GM23338 (cell line): ENCODE data around the gene APBB1IP. TPM values are rescaled to one million over a fixed set of nuclear protein-coding genes. Genes with fewer than 3 reads are reported as not detected.

ENCODE experiments used
- ATAC-seq: fragments of 200-7000 bp; cut with Tn5 transposase; 3 replicates; pipeline ENCODE4 v1.9.1; 2020
- DNase-seq: peaks from one replicate; pipeline ENCODE4 v3.0.0-alpha.2; 2015; ENCODE audit warnings: low spot score
- H2AFZ ChIP-seq: fragments of 200-600 bp; sonication (generic); 2 replicates; pipeline ENCODE4 v1.8.0; 2016; ENCODE audit warnings: antibody characterized with exemption, mild to moderate bottlenecking, moderate library complexity
- H3F3A ChIP-seq: fragments of 200-600 bp; sonication (generic); replicated peaks from 2 replicates; pipeline ENCODE4 v1.8.0; 2017; ENCODE audit warnings: antibody characterized with exemption, mixed run types, low read depth
- H3K27ac ChIP-seq: fragments of 200-600 bp; sonication (generic); 2 replicates; pipeline ENCODE4 v1.6.1; 2016; ENCODE audit warnings: low read depth
- H3K27me3 ChIP-seq: fragments of 200-600 bp; sonication (generic); 2 replicates; pipeline ENCODE4 v1.8.0; 2016; ENCODE audit warnings: mild to moderate bottlenecking, mixed run types, moderate library complexity; ENCODE audit not compliant: insufficient read depth
- H3K36me3 ChIP-seq: fragments of 200-600 bp; sonication (generic); 2 replicates; pipeline ENCODE4 v1.8.0; 2016; ENCODE audit warnings: mild to moderate bottlenecking; ENCODE audit not compliant: insufficient read depth
- H3K4me1 ChIP-seq: fragments of 200-600 bp; sonication (generic); 2 replicates; pipeline ENCODE4 v1.8.0; 2016; ENCODE audit warnings: mild to moderate bottlenecking, moderate library complexity; ENCODE audit not compliant: insufficient read depth
- H3K4me2 ChIP-seq: fragments of 200-600 bp; sonication (generic); 2 replicates; pipeline ENCODE4 v1.7.1; 2017; ENCODE audit warnings: mixed run types
- H3K4me3 ChIP-seq: fragments of 200-600 bp; sonication (generic); 2 replicates; pipeline ENCODE4 v1.6.1; 2016; ENCODE audit warnings: mixed run types
- H3K79me2 ChIP-seq: fragments of 200-600 bp; sonication (generic); replicated peaks from 2 replicates; pipeline ENCODE4 v1.8.0; 2017; ENCODE audit warnings: mild to moderate bottlenecking; ENCODE audit not compliant: insufficient read depth
- H3K9me2 ChIP-seq: fragments of 200-600 bp; sonication (generic); 2 replicates; pipeline ENCODE4 v1.8.0; 2017; ENCODE audit not compliant: insufficient read depth
- H4K20me1 ChIP-seq: fragments of 200-600 bp; sonication (generic); replicated peaks from 2 replicates; pipeline ENCODE4 v1.8.0; 2017; ENCODE audit warnings: mild to moderate bottlenecking; ENCODE audit not compliant: insufficient read depth
- H3K27ac Mint-ChIP-seq: 2 replicates; pipeline ENCODE4 v1.8.0; 2020; ENCODE audit warnings: inconsistent platforms, mild to moderate bottlenecking, moderate library complexity, mixed read lengths
- H3K27me3 Mint-ChIP-seq: 3 replicates; pipeline ENCODE4 v1.8.0; 2022; ENCODE audit warnings: low read depth, mild to moderate bottlenecking, moderate library complexity, mixed read lengths, inconsistent platforms; ENCODE audit not compliant: insufficient read depth, poor library complexity
- H3K36me3 Mint-ChIP-seq: 3 replicates; pipeline ENCODE4 v1.8.0; 2021; ENCODE audit warnings: low read depth, mild to moderate bottlenecking, inconsistent platforms, moderate library complexity, mixed read lengths
- H3K4me1 Mint-ChIP-seq: 3 replicates; pipeline ENCODE4 v1.8.0; 2020; ENCODE audit warnings: mild to moderate bottlenecking, inconsistent platforms, mixed read lengths
- H3K4me3 Mint-ChIP-seq: 3 replicates; pipeline ENCODE4 v1.8.0; 2021; ENCODE audit warnings: moderate library complexity, mild to moderate bottlenecking, inconsistent platforms, mixed read lengths
- H3K9me3 Mint-ChIP-seq: 3 replicates; pipeline ENCODE4 v1.8.0; 2020; ENCODE audit warnings: moderate library complexity, mild to moderate bottlenecking, inconsistent platforms, mixed read lengths
- CREB1 ChIP-seq: fragments of 250-450 bp; sonication (Bioruptor Pico); IDR thresholded peaks from 2 replicates; pipeline ENCODE4 v1.5.0; 2020; ENCODE audit warnings: low read depth, mild to moderate bottlenecking, moderate library complexity
- CTCF ChIP-seq, 2 experiments: fragments of 200-600 bp in 1 of 2; sonication (generic) in 1 of 2; conservative IDR thresholded peaks; 2 replicates each; pipeline versions ENCODE4 v1.5.1 to v1.6.1; 2016 to 2017; ENCODE audit warnings: antibody characterized with exemption in 2 of 2, low read depth in 2 of 2, mild to moderate bottlenecking in 2 of 2, moderate library complexity in 1 of 2
- ETS1 ChIP-seq: IDR thresholded peaks from 2 replicates; pipeline ENCODE4 v1.6.1; 2016; ENCODE audit warnings: antibody characterized with exemption
- EZH2 ChIP-seq: fragments of 200-600 bp; sonication (generic); IDR thresholded peaks from one replicate; pipeline ENCODE4 v1.8.0; 2017; ENCODE audit warnings: antibody characterized with exemption, mild to moderate bottlenecking, low read depth; ENCODE audit not compliant: unreplicated experiment
- JUNB ChIP-seq: IDR thresholded peaks from one replicate; pipeline ENCODE4 v1.6.1; 2016; ENCODE audit warnings: antibody characterized with exemption; ENCODE audit not compliant: unreplicated experiment
- NANOG ChIP-seq: IDR thresholded peaks from 2 replicates; pipeline ENCODE4 v1.6.1; 2016; ENCODE audit warnings: antibody characterized with exemption, borderline replicate concordance
- POLR2AphosphoS5 ChIP-seq: IDR thresholded peaks from 2 replicates; pipeline ENCODE4 v1.6.1; 2016; ENCODE audit warnings: antibody characterized with exemption, low read depth
- STAT1 ChIP-seq: IDR thresholded peaks from one replicate; pipeline ENCODE4 v1.6.1; 2016; ENCODE audit warnings: antibody characterized with exemption; ENCODE audit not compliant: unreplicated experiment
- ZNF114 ChIP-seq: fragments of 250-450 bp; sonication (Bioruptor Pico); IDR thresholded peaks from 2 replicates; pipeline ENCODE4 v1.5.0; 2020; ENCODE audit warnings: mild to moderate bottlenecking, moderate library complexity
- ZNF331 ChIP-seq: fragments of 250-450 bp; sonication (Bioruptor Pico); IDR thresholded peaks from 2 replicates; pipeline ENCODE4 v1.5.0; 2020; ENCODE audit warnings: low read depth, mild to moderate bottlenecking, moderate library complexity
- ZNF462 ChIP-seq: fragments of 250-450 bp; sonication (Bioruptor Pico); IDR thresholded peaks from 2 replicates; pipeline ENCODE4 v1.5.0; 2020; ENCODE audit warnings: mild to moderate bottlenecking, moderate library complexity
- polyA plus RNA-seq: library from polyadenylated mRNA; unstranded; fragments of >200 nt; fragmentation: Nextera tagmentation; extraction: Ambion mirVana; gene quantifications from 2 replicates; pipeline ENCODE4 v1.2.1, GENCODE V29; 2016
- total RNA-seq: library from RNA; depleted of rRNA; stranded (reverse); fragments of >200 nt; shearing (Covaris generic); gene quantifications from 2 replicates; pipeline ENCODE4 v1.2.3, GENCODE V29; 2014

The APBB1IP gene
- total and polyA plus RNA-seq, 2 experiments from 2014 or later = 0.14 to 0.16 TPM

- H3K27me3 Mint-ChIP-seq = no peaks in the 10 kb centered on the region
- TF ChIP-seq ZNF114 (CRISPR knock-in tag) (no peak), JUNB (no peak), STAT1 (no peak), CTCF (conservative IDR thresholded peaks at IDR 0.05; ENCODE audit: low read depth in 2 of 2) (peak; percentile 40 to 53), ETS1 (no peak), ZNF331 (CRISPR knock-in tag) (no peak)
- no peaks in the 10 kb centered on the region for H3K27me3 ChIP-seq
- no peak overlapping the region for H3K4me3 Mint-ChIP-seq
- peaks cover 14% of the 10 kb centered on the region for H3K9me3 Mint-ChIP-seq
- H3K4me3 ChIP-seq = no peak overlapping the region
- no peak overlapping the region for H3K4me2 ChIP-seq
- H3K9me2 ChIP-seq = no peaks in the 10 kb centered on the region
- no peaks in the 10 kb centered on the region for H4K20me1 ChIP-seq
- H3K27ac Mint-ChIP-seq = no peak overlapping the region
- peak overlapping the region; percentile 92; the same call in 1 of the 2 replicates for H2AFZ ChIP-seq
- H3K79me2 ChIP-seq = no peaks in the 10 kb centered on the region
- ATAC-seq (peak; percentile 88), DNase-seq (peak; percentile 63)
- H3F3A ChIP-seq = no peaks in the 10 kb centered on the region
- no peak overlapping the region for H3K27ac ChIP-seq
- no peaks in the 10 kb centered on the region for H3K36me3 ChIP-seq
- peaks cover 7% of the 10 kb centered on the region; the same call in 1 of the 3 replicates for H3K36me3 Mint-ChIP-seq
- peaks cover 4% of the 10 kb centered on the region; the same call in 1 of the 2 replicates for H3K4me1 ChIP-seq
- H3K4me1 Mint-ChIP-seq = peaks cover 6% of the 10 kb centered on the region; the same call in 2 of the 3 replicates
These were observed 135.5 kb downstream of the APBB1IP start for GRCh38 chr10:26573674-26574073.

GRCh38 chr10:26574783-26575182, 136.6 kb downstream of the APBB1IP start:
- H3K4me1 ChIP-seq = peaks cover 4% of the 10 kb centered on the region; the same call in 1 of the 2 replicates
- Mint-ChIP-seq H3K9me3 (peaks cover 14% of the 10 kb centered on the region), H3K4me1 (peaks cover 6% of the 10 kb centered on the region; the same call in 2 of the 3 replicates), H3K4me3 (no peak overlapping the region), H3K27ac (no peak overlapping the region), H3K27me3 (no peaks in the 10 kb centered on the region), H3K36me3 (peaks cover 7% of the 10 kb centered on the region; the same call in 1 of the 3 replicates)
- H2AFZ ChIP-seq = no peak overlapping the region
- H4K20me1 ChIP-seq = no peaks in the 10 kb centered on the region
- no peak for ATAC-seq
- DNase-seq = no peak
- no peaks in the 10 kb centered on the region for H3F3A ChIP-seq
- no peaks in the 10 kb centered on the region for H3K79me2 ChIP-seq
- no peak overlapping the region for H3K27ac ChIP-seq
- H3K9me2 ChIP-seq = no peaks in the 10 kb centered on the region
- no peak overlapping the region for H3K4me2 ChIP-seq
- no peaks in the 10 kb centered on the region for H3K36me3 ChIP-seq
- no peaks in the 10 kb centered on the region for H3K27me3 ChIP-seq
- no peak overlapping the region for H3K4me3 ChIP-seq
- TF ChIP-seq ZNF462 (CRISPR knock-in tag) (no peak), EZH2 (no peak), POLR2AphosphoS5 (no peak), ZNF331 (CRISPR knock-in tag) (no peak), STAT1 (no peak), NANOG (no peak), CREB1 (CRISPR knock-in tag) (no peak)
